Kidney epithelial cell (primary cell): ENCODE data around the gene LRRC15. TPM values are rescaled to one million over a fixed set of nuclear protein-coding genes. Genes with fewer than 3 reads are reported as not detected.

ENCODE experiments used
- DNase-seq: peaks from one replicate; pipeline ENCODE4 v3.0.0-alpha.2; 2010; ENCODE audit warnings: low read depth
- H3K27me3 ChIP-seq: 2 replicates; pipeline ENCODE4 v1.6.0; 2011; ENCODE audit warnings: low read length; ENCODE audit not compliant: control insufficient read depth, insufficient read depth
- H3K36me3 ChIP-seq: 2 replicates; pipeline ENCODE4 v1.5.1; 2011; ENCODE audit warnings: low read length; ENCODE audit not compliant: control insufficient read depth, insufficient read depth
- H3K4me3 ChIP-seq: 2 replicates; pipeline ENCODE4 v1.5.1; 2011; ENCODE audit warnings: low read depth, mild to moderate bottlenecking, control low read depth, low read length
- total RNA-seq: library from RNA; depleted of rRNA; stranded (reverse); fragments of >200 nt; gene quantifications from 2 replicates; pipeline ENCODE4 v1.2.3, GENCODE V29; 2015
- TF ChIP-seq, protein P1 (sequence below): IDR thresholded peaks from 2 replicates; pipeline ENCODE4 v1.5.1; 2011; ENCODE audit warnings: mild to moderate bottlenecking, moderate library complexity, low read length, control low read depth, inconsistent platforms; ENCODE audit not compliant: insufficient read depth, poor library complexity, severe bottlenecking

The LRRC15 gene
- total RNA-seq, result not detected in 2 replicates

GRCh38 chr3:194369522-194370279 is at the start of gene LRRC15:
LRRC15 (minus strand) TSS chr3:194369743; CDS start chr3:194361043, 8,700 bp downstream.
- H3K36me3 ChIP-seq, result no peaks in the 10 kb centered on the region
- H3K4me3 ChIP-seq, result no peak within 1 kb of the TSS
- peaks cover 27% of the 10 kb centered on the region for H3K27me3 ChIP-seq
- TF ChIP-seq, protein P1, sequence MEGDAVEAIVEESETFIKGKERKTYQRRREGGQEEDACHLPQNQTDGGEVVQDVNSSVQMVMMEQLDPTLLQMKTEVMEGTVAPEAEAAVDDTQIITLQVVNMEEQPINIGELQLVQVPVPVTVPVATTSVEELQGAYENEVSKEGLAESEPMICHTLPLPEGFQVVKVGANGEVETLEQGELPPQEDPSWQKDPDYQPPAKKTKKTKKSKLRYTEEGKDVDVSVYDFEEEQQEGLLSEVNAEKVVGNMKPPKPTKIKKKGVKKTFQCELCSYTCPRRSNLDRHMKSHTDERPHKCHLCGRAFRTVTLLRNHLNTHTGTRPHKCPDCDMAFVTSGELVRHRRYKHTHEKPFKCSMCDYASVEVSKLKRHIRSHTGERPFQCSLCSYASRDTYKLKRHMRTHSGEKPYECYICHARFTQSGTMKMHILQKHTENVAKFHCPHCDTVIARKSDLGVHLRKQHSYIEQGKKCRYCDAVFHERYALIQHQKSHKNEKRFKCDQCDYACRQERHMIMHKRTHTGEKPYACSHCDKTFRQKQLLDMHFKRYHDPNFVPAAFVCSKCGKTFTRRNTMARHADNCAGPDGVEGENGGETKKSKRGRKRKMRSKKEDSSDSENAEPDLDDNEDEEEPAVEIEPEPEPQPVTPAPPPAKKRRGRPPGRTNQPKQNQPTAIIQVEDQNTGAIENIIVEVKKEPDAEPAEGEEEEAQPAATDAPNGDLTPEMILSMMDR, result no peak
- DNase-seq, result no peak

- TF ChIP-seq, protein P1, result no peak
- Histone ChIP-seq H3K27me3 (no peaks in the 10 kb centered on the region), H3K4me3 (no peak overlapping the region), H3K36me3 (no peaks in the 10 kb centered on the region)
- no peak for DNase-seq
These were observed 49.1 kb upstream of the LRRC15 start for GRCh38 chr3:194418671-194419070.

DNA sequence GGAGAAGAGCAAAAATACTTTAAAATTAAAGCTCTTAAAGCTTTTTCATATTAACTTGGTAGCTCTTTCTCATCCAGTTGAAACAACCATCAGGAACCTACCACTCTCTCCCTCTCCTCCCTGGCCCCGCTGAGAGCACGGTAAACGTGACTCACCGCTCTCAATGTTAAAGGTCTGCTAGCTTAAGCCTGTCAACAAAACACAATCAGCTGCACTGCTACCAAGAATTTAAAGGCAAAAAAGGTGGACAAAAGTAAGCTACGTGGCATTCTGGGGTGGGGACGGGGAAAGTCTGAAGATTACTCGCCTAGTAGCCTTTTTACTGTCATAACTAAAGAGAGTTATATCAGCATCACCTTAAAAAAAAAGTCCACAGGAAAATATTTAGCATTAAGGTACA is 37.9 kb upstream of the LRRC15 start:
- Histone ChIP-seq H3K36me3 (peaks cover 2% of the 10 kb centered on the region), H3K4me3 (no peak overlapping the region), H3K27me3 (no peaks in the 10 kb centered on the region)
- TF ChIP-seq, protein P1, result no peak
- DNase-seq, result no peak

DNA sequence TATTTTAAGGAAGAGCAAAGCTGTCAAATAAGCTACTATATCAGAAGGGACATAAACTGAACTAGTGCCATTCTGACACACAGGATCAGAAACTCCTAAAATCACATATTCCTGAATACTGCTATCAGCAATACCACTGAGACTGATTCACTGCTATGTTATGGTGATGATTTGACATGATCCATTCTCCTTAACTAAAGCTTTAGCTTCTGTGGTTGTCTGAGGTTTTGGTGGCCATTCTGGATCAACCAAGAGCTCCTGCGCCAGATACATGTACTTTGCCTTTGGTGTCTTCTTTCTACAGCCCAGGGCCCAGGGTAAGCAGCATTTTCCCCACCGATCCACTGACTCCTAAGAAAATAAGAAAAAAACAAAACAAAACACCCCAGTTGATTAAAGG is 36.2 kb upstream of the LRRC15 start:
- H3K27me3 ChIP-seq, result no peaks in the 10 kb centered on the region
- no peak overlapping the region for H3K4me3 ChIP-seq
- no peak for DNase-seq
- TF ChIP-seq, protein P1, result no peak
- H3K36me3 ChIP-seq, result no peaks in the 10 kb centered on the region

DNA sequence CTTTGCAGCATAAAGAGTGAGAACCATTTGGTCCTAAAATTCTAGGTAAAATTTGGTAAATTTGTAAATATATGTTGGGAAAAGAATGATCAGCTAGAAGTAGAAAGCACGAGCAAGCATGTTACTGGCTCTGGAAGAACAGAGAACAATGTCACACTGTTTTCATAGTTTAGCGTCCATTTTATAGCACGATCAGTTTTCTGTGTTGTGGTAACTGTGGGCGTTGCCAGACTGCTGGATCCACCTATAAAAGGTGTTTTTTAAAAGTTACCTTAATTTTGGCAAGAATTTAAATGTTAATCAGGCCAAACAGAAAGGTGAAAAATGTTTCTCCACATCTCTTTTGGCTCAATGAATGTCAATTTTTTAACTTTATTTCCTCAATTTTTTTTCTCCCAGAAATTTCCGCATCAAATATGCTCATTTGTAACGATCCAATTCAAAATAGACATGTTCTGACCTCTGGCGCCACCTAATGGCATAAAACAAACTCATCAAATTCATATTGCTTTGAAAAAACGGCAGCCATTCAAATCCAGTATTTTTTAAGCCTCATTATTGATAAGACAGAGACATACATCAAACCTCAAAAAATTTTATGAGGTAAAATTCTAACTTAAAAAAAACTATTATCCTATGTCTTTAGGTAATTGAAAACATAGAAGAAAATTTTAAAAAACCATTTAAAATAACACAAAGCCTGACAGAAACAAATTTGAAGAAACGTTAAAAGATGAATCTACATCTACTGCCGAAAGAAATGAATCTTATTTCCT is 35.0 kb upstream of the LRRC15 start:
- no peak overlapping the region for H3K4me3 ChIP-seq
- H3K36me3 ChIP-seq, result no peaks in the 10 kb centered on the region
- peaks cover 2% of the 10 kb centered on the region for H3K27me3 ChIP-seq
- TF ChIP-seq, protein P1, result peak; percentile 62
- DNase-seq, result no peak
